AG04450 (cell line): ENCODE data around the gene ANO8. TPM values are rescaled to one million over a fixed set of nuclear protein-coding genes. Genes with fewer than 3 reads are reported as not detected.

Experiments
- CTCF ChIA-PET: fragments of 300-600, 350-600 bp; formaldehyde crosslinking; extraction: SDS; loops from one replicate; lab custom pipeline; 2022; ENCODE audit warnings: antibody characterized with exemption, inconsistent platforms; lab: Charles Lee
- POLR2A ChIA-PET: fragments of 350-600 bp; formaldehyde crosslinking; extraction: SDS; loops from one replicate; lab custom pipeline; 2021; ENCODE audit warnings: antibody characterized with exemption, inconsistent platforms; lab: Yijun Ruan, JAX
- DNase-seq: peaks from one replicate; pipeline ENCODE4 v3.0.0-alpha.2; 2011; ENCODE audit warnings: low read depth, low spot score
- H3K27ac ChIP-seq: one replicate; pipeline ENCODE4 v1.5.1; 2012; ENCODE audit warnings: low read depth, low read length, control low read depth
- H3K27me3 ChIP-seq: one replicate; pipeline ENCODE4 v1.6.0; 2012; ENCODE audit warnings: low read length; ENCODE audit not compliant: control insufficient read depth, insufficient read depth
- H3K4me3 ChIP-seq: 2 replicates; pipeline ENCODE4 v1.5.1; 2011; ENCODE audit warnings: mild to moderate bottlenecking, low read depth, low read length, control low read depth
- H3K9me3 ChIP-seq: 2 replicates; pipeline ENCODE4 v1.5.1; 2012; ENCODE audit warnings: low read length; ENCODE audit not compliant: control insufficient read depth, insufficient read depth
- polyA plus RNA-seq: library from polyadenylated mRNA; depleted of rRNA; stranded (reverse); fragments of >200 nt; gene quantifications from 2 replicates; pipeline ENCODE4 v1.2.3, GENCODE V29; 2011
- TF ChIP-seq, protein P1 (sequence below): IDR thresholded peaks from 2 replicates; pipeline ENCODE4 v1.5.1; 2011; ENCODE audit warnings: low read depth, low read length, control low read depth, inconsistent platforms

The ANO8 gene
- polyA plus RNA-seq, 1 experiment = 1.8 TPM

GRCh38 chr19:17332360-17332676 lies 2.3 kb downstream of the ANO8 start:
- no peak overlapping the region for H3K4me3 ChIP-seq
- ChIA-PET CTCF (interaction anchor here (0.5 to 1.3 kb wide), 4 partner anchors 13 to 134 kb away, joined by 3 to 5 read pairs (median 4); no protein-coding TSS in a partner anchor), POLR2A (interaction anchor here (0.5 to 2.9 kb wide), 2 partner anchors 15 to 23 kb away, joined by 4 to 13 read pairs; partner anchors contain the start of gene DDA1)
- DNase-seq = no peak
- TF ChIP-seq, protein P1, sequence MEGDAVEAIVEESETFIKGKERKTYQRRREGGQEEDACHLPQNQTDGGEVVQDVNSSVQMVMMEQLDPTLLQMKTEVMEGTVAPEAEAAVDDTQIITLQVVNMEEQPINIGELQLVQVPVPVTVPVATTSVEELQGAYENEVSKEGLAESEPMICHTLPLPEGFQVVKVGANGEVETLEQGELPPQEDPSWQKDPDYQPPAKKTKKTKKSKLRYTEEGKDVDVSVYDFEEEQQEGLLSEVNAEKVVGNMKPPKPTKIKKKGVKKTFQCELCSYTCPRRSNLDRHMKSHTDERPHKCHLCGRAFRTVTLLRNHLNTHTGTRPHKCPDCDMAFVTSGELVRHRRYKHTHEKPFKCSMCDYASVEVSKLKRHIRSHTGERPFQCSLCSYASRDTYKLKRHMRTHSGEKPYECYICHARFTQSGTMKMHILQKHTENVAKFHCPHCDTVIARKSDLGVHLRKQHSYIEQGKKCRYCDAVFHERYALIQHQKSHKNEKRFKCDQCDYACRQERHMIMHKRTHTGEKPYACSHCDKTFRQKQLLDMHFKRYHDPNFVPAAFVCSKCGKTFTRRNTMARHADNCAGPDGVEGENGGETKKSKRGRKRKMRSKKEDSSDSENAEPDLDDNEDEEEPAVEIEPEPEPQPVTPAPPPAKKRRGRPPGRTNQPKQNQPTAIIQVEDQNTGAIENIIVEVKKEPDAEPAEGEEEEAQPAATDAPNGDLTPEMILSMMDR = no peak
- peaks cover 13% of the 10 kb centered on the region; the same call in 1 of the 2 replicates for H3K9me3 ChIP-seq
- peaks cover 3% of the 10 kb centered on the region for H3K27me3 ChIP-seq
- no peak overlapping the region for H3K27ac ChIP-seq

DNA sequence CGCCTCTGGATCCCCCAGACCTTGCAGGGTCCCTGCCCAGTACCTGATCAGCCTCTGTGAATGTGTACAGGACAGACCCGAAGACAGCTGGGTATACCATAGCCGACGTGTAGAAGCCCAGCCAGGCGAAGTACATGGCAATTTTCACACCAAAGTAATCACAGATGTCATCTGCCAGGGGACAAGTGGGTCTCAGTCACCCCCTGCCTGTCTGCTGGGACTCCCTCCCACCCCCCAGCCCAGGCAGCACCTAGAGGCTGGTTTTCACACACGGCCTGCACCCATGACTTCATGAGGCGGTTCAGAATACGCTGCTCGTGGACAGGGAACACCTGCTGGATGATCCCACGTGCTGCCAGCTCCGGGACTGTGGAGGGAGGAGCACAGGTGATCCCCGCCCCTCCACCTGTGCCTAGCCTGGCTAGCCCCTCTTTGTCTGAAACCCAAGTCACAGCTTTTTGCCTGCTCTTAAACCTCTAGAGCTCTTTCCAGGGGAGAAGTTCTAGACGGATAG lies 3.6 kb downstream of the ANO8 start:
- TF ChIP-seq, protein P1 = no peak
- ChIA-PET CTCF (interaction anchor here (0.7 kb wide), 1 partner anchor 234 kb away, joined by 5 read pairs; no protein-coding TSS in a partner anchor), POLR2A (interaction anchor here (1.2 kb wide), 1 partner anchor 22 kb away, joined by 3 read pairs; no protein-coding TSS in a partner anchor)
- Histone ChIP-seq H3K9me3 (peaks cover 13% of the 10 kb centered on the region; the same call in 1 of the 2 replicates), H3K27ac (no peak overlapping the region), H3K4me3 (no peak overlapping the region), H3K27me3 (peaks cover 3% of the 10 kb centered on the region)
- no peak for DNase-seq

- peaks cover 13% of the 10 kb centered on the region; the same call in 1 of the 2 replicates for H3K9me3 ChIP-seq
- CTCF ChIA-PET = no interaction called here
- H3K27ac ChIP-seq = no peak overlapping the region
- DNase-seq = no peak
- TF ChIP-seq, protein P1 = no peak
- peaks cover 3% of the 10 kb centered on the region for H3K27me3 ChIP-seq
- H3K4me3 ChIP-seq = no peak overlapping the region
- POLR2A ChIA-PET = interaction anchor here (1.4 kb wide), 1 partner anchor 21 kb away, joined by 4 read pairs; no protein-coding TSS in a partner anchor
These were observed 4.2 kb downstream of the ANO8 start for GRCh38 chr19:17330262-17331044.

- no peak overlapping the region for H3K4me3 ChIP-seq
- peaks cover 3% of the 10 kb centered on the region for H3K27me3 ChIP-seq
- H3K27ac ChIP-seq = no peak overlapping the region
- ChIA-PET POLR2A (interaction anchor here (1.4 kb wide), 1 partner anchor 21 kb away, joined by 4 read pairs; no protein-coding TSS in a partner anchor), CTCF (interaction anchor here (1.9 kb wide), 1 partner anchor 47 kb away, joined by 3 read pairs; no protein-coding TSS in a partner anchor)
- peaks cover 13% of the 10 kb centered on the region; the same call in 1 of the 2 replicates for H3K9me3 ChIP-seq
- TF ChIP-seq, protein P1 = no peak
- DNase-seq = no peak
These were observed 5.0 kb downstream of the ANO8 start for GRCh38 chr19:17329366-17330261.
